Prostate gland (tissue), 2 donors: ENCODE measurements around the gene KLF7. TPM values are rescaled to one million over a fixed set of nuclear protein-coding genes. Genes with fewer than 3 reads are reported as not detected.

Source experiments
- DNase-seq: peaks from one replicate; pipeline ENCODE4 v3.0.0-alpha.2; 2019; ENCODE audit warnings: low spot score
- H3K27ac ChIP-seq, 2 donors: fragments of 200-600 bp; sonication (generic); 2 replicates each; pipeline ENCODE4 v1.5.1; 2017 to 2019
- H3K27me3 ChIP-seq: fragments of 200-600 bp; sonication (generic); replicated peaks from 2 replicates; pipeline ENCODE4 v1.5.1; 2019; ENCODE audit not compliant: insufficient read depth
- H3K36me3 ChIP-seq, 2 donors: fragments of 200-600 bp; sonication (generic); 1 replicate in 1 of 2; 2 replicates in 1 of 2; pipeline versions ENCODE4 v1.5.1 to v1.8.1; 2017 to 2019
- H3K4me1 ChIP-seq: fragments of 200-600 bp; sonication (generic); replicated peaks from 2 replicates; pipeline ENCODE4 v1.5.1; 2019
- H3K4me3 ChIP-seq, 2 donors: fragments of 200-600 bp; sonication (generic); 2 replicates each; pipeline ENCODE4 v1.5.1; 2017 to 2019
- H3K9me3 ChIP-seq: fragments of 200-600 bp; sonication (generic); 2 replicates; pipeline ENCODE4 v1.5.1; 2017
- POLR2A ChIP-seq: fragments of 450-650 bp; IDR thresholded peaks from one replicate; pipeline ENCODE4 v1.6.1; 2016; ENCODE audit warnings: antibody characterized with exemption, mild to moderate bottlenecking
- POLR2AphosphoS5 ChIP-seq: sonication (generic); formaldehyde crosslinking; IDR thresholded peaks from one replicate; pipeline ENCODE4 v1.6.1; 2017; ENCODE audit warnings: antibody characterized with exemption
- WGBS: methylation state at CpG from one replicate; pipeline ENCODE4 v1.1.5; 2018; 5-methylcytosine and 5-hydroxymethylcytosine counted together
- intact Hi-C: fragments of 100-400 bp; cut with DNase I; formaldehyde crosslinking; loops from one replicate; pipeline ENCODE4 v1.14.2; 2022
- total RNA-seq, 2 donors: library from RNA; depleted of rRNA; stranded (reverse); fragments of >200 nt; gene quantifications; one replicate each; pipeline ENCODE4 v1.1.0, GENCODE V29; 2016
- TF ChIP-seq, protein P1 (sequence below), 4 experiments: fragments of 200-600 bp in 2 of 4; fragments of 450-650 bp in 2 of 4; sonication (generic) in 2 of 4; IDR thresholded peaks; 1 replicate in 3 of 4; 2 replicates in 1 of 4; pipeline ENCODE4 v1.5.1; 2016 to 2019; ENCODE audit warnings: antibody characterized with exemption in 4 of 4, mild to moderate bottlenecking in 2 of 4, moderate library complexity in 2 of 4

KLF7 gene
- total RNA-seq, 2 donors from 2014 or later: 10.2 to 23.9 TPM

GRCh38 chr2:207123776-207124391 is 41.9 kb downstream of the KLF7 start:
- Histone ChIP-seq H3K4me1 (no peaks in the 10 kb centered on the region), H3K27me3 (no peaks in the 10 kb centered on the region), H3K9me3 (no peaks in the 10 kb centered on the region), H3K36me3 (no peaks in the 10 kb centered on the region), H3K27ac (no peak overlapping the region), H3K4me3 (no peak overlapping the region)
- no peak for DNase-seq
- intact Hi-C loops: no loop called here
- 89% methylated on average over 30 of the region's 31 CpGs for WGBS
- TF ChIP-seq, protein P1, sequence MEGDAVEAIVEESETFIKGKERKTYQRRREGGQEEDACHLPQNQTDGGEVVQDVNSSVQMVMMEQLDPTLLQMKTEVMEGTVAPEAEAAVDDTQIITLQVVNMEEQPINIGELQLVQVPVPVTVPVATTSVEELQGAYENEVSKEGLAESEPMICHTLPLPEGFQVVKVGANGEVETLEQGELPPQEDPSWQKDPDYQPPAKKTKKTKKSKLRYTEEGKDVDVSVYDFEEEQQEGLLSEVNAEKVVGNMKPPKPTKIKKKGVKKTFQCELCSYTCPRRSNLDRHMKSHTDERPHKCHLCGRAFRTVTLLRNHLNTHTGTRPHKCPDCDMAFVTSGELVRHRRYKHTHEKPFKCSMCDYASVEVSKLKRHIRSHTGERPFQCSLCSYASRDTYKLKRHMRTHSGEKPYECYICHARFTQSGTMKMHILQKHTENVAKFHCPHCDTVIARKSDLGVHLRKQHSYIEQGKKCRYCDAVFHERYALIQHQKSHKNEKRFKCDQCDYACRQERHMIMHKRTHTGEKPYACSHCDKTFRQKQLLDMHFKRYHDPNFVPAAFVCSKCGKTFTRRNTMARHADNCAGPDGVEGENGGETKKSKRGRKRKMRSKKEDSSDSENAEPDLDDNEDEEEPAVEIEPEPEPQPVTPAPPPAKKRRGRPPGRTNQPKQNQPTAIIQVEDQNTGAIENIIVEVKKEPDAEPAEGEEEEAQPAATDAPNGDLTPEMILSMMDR (IDR thresholded peaks at IDR 0.05): no peak
- no peak for TF ChIP-seq POLR2A
- no peak for TF ChIP-seq POLR2AphosphoS5

- Histone ChIP-seq H3K9me3 (no peaks in the 10 kb centered on the region), H3K4me3 (no peak overlapping the region), H3K27ac (no peak overlapping the region), H3K27me3 (no peaks in the 10 kb centered on the region), H3K36me3 (no peaks in the 10 kb centered on the region), H3K4me1 (no peaks in the 10 kb centered on the region)
- intact Hi-C loops: no loop called here
- no peak for DNase-seq
- TF ChIP-seq, protein P1 (IDR thresholded peaks at IDR 0.05): no peak
- no peak for TF ChIP-seq POLR2AphosphoS5
- 72% methylated on average over 4 of the region's 4 CpGs for WGBS
Measured at GRCh38 chr2:207123335-207123744, 42.4 kb downstream of the KLF7 start.

GRCh38 chr2:207122651-207123334 is 43.0 kb downstream of the KLF7 start:
- WGBS: 94% methylated on average over 5 of the region's 5 CpGs
- TF ChIP-seq, protein P1 (IDR thresholded peaks at IDR 0.05): no peak
- TF ChIP-seq POLR2A: no peak
- no peak for TF ChIP-seq POLR2AphosphoS5
- Histone ChIP-seq H3K36me3 (no peaks in the 10 kb centered on the region), H3K4me1 (no peaks in the 10 kb centered on the region), H3K9me3 (no peaks in the 10 kb centered on the region), H3K4me3 (no peak overlapping the region), H3K27me3 (no peaks in the 10 kb centered on the region), H3K27ac (no peak overlapping the region)
- intact Hi-C loops: no loop called here
- no peak for DNase-seq

DNA sequence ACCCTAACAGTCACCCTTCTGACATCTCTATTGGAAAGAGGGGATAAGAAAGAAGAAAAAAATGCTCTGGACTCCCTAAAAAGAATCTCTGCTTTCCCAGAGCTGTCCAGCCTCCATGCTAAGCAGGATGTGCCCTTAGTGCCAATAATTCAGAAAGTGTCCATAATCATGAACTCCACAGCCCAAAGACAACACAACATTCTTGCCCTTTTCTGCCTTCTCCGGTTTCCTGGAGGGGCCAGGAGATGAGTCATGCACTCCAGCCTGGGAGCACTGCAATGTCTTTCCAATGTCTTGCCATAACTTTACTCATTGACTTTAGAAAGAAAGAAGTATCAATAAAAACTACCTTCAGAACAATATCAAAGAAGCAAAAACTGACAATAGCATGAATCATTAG is 44.0 kb downstream of the KLF7 start:
- Histone ChIP-seq H3K4me1 (no peaks in the 10 kb centered on the region), H3K9me3 (no peaks in the 10 kb centered on the region), H3K27me3 (no peaks in the 10 kb centered on the region), H3K27ac (no peak overlapping the region), H3K4me3 (no peak overlapping the region), H3K36me3 (no peaks in the 10 kb centered on the region)
- intact Hi-C loops: no loop called here
- DNase-seq: no peak
- WGBS: 19% methylated on average over 1 of the region's 1 CpG
- no peak for TF ChIP-seq POLR2AphosphoS5
- TF ChIP-seq POLR2A: no peak
- TF ChIP-seq, protein P1 (IDR thresholded peaks at IDR 0.05): no peak

DNA sequence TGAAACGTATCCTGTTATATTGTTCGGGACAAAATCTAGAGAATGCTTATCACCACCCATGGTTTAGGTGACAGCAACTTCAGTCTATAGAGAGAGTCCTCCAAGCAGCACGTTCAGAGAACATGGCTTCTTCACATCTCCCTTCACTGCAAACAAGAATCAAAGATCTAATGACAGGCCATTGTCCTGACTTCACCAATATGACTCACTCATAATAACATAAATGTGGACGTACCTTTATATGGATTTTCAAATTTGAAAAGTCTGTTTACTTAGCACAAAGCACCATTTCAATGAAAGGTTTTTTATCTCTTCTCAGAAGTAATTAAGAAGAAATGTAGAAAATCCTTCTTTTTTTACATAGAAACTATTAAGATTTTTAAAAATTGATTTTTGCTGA is 46.7 kb downstream of the KLF7 start:
- Histone ChIP-seq H3K36me3 (no peaks in the 10 kb centered on the region), H3K4me3 (no peak overlapping the region), H3K9me3 (no peaks in the 10 kb centered on the region), H3K27me3 (no peaks in the 10 kb centered on the region), H3K27ac (no peak overlapping the region), H3K4me1 (no peaks in the 10 kb centered on the region)
- intact Hi-C loops: no loop called here
- WGBS: 77% methylated on average over 4 of the region's 4 CpGs
- DNase-seq: no peak
- TF ChIP-seq POLR2A (no peak), POLR2AphosphoS5 (no peak)
- TF ChIP-seq, protein P1 (IDR thresholded peaks at IDR 0.05): no peak
